GM18526 (cell line): ENCODE results near the gene DKK2.

Experiments
- POLR2A ChIP-seq: IDR thresholded peaks from 3 replicates; pipeline ENCODE4 v1.6.1; 2011; ENCODE audit not compliant: insufficient read length; ENCODE audit errors: extremely low read depth

The DKK2 gene, protein sequence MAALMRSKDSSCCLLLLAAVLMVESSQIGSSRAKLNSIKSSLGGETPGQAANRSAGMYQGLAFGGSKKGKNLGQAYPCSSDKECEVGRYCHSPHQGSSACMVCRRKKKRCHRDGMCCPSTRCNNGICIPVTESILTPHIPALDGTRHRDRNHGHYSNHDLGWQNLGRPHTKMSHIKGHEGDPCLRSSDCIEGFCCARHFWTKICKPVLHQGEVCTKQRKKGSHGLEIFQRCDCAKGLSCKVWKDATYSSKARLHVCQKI

DNA sequence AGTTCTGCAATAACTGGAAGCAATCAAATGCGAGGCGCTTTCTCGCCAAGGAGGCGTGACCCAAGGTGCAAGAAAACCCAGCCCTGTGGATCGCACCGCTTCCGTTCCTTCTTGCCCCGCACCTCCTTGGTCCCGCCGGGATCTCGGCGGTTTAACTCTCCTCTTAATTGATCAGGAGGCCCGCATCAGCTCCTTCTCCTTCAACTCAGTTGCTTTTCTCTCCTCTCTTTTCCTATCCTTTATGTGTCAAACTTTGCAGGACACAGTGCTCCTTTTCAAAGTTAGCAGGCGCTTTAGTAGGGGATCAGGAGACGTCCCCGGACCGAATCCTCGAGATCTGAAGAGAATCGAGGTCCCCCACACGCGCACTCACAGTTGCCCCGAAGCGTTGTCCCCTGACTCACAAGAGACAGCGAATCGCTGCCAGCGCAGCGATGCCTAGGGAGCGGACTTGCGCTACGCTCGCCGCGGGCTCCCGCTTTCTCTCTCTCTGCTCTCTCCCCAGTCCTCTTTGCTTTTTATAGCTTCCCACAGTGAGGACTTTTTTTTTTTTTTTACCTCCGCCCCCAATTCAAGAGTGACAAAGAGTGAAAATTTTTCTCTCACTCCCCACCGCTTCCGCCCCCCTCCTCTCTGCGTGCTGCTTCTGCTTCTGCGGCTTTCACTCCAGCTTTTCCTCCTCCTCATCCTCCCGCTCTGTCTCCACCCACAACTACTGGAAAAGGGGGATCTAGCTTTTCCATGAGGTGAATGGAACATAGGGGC lies at the start of gene DKK2:
TSS of gene DKK2 (minus strand) at position 495 of the 765 bp plus-strand sequence. CDS start 722 bp downstream, outside the sequence.
- TF ChIP-seq POLR2A, result no peak

DNA sequence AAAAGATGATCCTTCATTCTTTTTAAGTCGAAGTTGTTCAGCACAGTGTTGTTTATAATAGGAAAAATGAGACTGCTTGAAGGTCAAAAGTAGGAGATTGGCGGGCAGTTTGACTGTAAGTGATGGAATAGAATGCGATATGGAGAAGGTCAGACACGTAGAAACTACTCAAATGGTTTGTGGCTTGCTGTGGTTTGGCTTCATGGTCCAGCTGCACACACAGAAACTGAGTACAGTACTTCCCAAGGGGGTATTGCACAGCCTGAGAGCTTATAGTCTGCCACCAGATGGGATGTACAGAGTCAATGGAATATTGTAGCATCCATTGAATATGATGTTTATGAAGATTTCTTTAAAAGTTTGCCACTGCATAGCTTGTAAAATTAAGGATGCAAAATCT lies 41.1 kb upstream of the DKK2 start:
- TF ChIP-seq POLR2A, result no peak

DNA sequence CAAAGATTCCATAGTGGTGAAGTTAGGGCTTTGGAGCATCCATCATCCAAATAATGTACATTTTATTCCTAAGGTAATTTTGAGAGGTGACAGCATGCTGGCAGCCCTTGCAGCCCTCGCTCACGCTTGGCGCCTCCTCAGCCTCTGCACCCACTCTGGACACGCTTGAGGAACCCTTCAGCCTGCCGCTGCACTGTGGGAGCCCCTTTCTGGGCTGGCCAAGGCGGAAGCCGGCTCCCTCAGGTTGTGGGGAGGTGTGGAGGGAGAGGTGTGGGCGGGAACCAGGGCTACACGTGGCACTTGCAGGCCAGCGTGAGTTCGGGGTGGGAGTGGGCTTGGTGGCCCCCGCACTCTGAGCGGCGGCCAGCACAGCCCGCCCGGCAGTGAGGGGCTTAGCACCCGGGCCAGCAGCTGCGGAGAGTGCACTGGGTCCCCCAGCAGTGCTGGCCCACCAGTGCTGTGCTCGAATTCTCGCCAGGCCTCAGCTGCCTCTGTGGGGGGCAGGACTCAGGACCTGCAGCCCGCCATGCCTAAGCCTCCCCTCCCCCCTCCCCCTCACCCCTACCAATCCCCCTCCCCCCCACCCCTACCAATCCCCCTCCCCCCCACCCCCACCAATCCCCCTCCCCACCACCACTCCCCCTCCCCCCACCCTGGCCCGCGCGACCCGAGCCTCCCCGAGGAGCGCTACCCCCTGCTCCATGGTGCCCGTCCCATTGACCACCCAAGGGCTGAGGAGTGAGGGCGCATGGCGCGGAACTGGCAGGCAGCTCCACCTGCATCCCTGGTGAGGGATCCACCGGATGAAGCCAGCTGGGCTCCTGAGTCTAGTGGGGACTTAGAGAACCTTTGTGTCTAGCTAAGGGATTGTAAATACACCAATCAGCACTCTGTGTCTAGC lies 37.0 kb upstream of the DKK2 start:
- no peak for TF ChIP-seq POLR2A

DNA sequence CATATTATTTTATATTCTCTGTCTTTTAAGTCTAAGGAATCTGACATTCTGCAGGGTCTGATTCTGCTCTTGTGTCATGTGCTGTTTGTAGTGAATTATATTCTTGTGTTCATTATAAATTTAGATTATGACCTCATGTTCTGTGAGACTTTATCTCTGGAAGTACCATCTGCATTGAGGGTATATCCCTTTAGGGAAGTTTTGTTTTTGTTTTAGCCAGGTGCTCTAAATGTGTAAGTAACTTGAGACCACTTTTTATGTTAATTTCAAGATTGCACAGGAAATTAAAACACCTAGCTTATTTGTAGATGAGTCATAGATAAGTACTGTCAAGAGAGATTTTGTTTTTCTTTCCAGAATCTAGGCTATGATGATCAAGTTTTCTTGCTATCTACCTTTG lies 35.0 kb upstream of the DKK2 start:
- TF ChIP-seq POLR2A, result no peak

DNA sequence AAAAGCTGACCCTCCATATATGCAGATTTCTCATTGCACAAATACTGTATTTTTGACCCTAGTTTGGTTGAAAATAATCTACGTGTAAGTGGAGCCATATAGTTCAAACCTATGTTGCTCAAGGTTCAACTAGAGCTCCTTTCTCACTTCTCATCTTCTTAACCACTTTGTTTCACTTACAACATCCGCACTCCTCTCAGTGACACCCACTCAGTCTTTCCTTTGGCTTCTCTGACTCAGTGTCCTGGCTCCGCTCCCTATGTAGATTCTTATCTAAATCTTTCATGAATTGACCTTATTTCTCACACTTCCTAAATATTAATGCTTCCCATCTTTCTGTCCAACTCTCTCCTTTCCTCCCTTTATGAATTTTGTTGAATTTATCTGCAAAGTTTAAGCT lies 32.9 kb upstream of the DKK2 start:
- TF ChIP-seq POLR2A, result no peak

DNA sequence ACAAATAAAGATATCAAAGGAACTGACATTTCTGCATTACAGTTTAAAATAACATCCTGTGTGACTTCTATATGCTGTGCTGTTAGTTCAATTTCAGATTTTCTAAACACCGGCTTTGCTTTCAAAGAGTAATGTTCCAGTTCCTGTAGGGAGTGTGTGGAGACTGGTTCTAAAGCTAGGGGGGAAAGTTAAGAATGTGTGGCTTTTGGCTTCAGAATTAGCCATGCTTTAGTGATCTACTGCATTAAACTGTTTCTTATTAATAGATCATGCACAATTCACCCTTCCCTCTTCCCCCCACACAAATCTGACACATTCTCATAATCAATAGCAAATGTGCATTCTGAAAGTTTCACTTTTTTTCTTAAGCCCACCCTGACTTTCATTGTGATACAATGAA lies 32.0 kb upstream of the DKK2 start:
- no peak for TF ChIP-seq POLR2A

DNA sequence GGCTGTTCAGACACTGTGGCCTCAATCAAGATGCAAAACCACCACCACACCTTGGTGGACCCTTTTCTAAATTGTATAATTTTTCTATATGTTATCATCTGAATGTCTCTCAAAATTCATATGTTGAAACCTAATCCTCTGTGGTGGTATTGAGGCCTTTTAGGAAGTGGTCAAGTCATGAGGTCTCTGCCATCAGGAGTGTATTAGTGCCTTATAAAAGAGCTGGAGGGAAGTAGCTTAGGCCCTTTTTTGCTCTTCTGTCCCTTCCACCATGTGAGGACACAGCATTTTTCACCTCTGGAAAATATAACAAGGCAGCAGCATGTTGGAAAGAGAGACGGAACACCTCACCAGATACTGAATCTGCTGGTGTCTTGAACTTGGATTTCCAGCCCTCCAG lies 30.5 kb upstream of the DKK2 start:
- TF ChIP-seq POLR2A, result no peak

DNA sequence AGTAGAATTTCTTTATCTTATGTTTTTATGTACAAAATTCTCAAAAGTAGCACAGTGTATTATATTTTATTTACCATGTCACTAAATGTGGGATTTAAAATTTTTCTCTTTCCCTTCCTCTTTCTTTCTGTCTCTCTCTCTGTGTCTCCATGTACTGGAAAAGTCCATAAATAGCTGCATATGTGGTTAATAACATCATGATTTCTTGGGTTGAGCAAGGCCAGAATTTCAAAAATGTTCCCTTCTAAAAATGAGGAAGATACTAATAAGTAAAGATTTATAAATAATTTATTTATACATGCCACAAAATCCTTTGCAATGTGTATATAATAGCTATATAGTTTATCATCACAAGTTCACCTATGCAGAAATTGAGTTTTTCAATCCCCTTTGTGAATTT lies 29.1 kb upstream of the DKK2 start:
- no peak for TF ChIP-seq POLR2A

DNA sequence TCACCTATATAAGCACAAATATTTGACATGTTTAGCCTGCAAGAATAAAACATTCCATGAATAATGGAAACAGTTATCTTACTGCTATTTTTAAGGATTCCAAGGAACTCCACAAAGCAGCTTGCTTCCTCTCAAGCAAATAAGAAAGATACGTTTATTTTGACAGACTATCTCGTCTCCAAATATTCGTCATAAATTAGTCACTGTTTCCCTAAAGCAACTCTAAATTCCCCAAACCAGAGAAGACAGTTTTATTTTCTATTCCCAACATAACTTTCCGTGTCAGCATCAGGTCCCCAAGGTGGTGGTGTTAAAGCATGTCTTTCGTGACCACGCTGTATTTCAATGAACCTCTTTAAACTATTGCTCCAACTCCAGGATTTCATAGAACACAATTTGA lies 24.3 kb upstream of the DKK2 start:
- no peak for TF ChIP-seq POLR2A

DNA sequence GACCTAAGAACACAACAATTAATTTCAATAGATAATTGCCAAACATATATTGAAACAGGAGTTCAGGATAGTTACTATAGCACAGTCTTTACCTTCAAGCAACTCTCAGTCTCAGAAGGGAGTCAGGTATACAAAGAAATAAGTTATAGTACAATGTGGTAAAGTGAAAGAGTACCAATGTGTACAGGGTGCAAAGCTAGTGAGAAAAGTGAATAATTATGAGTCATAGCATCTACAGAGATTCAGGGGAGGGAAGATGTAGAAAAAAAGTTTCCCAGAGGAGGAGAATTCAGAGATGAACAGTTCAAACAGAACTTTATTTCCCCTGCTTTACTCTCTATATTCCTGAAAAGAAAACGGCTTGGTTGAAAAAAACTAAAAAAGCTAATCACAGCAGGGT lies 22.7 kb upstream of the DKK2 start:
- no peak for TF ChIP-seq POLR2A

DNA sequence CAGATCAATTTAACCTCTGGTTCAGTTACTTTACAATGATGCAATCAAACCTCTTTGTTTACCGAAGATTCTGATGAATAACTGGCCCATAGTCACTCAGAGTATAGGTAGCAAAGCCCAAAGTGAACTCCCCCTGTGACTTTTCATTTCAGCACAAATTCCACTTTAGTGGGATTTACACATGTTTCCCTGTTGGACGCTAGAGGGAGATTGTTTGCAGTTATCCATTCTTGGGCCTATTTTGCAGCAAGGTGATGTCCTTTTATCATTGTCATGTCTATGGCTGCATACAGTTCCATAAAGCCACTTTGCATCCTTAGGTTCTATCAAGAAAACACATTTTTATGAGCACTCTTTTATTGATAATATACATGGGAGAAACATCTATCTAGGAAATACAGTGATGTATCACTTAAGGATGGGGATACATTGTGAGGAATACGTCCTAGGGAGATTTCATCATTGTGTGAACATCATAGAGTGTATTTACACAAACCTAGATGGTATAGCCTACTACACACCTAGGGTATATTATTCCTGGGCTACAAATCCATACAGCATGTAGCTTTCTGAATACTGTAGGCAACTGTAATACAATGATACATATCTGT lies 14.5 kb upstream of the DKK2 start:
- no peak for TF ChIP-seq POLR2A

DNA sequence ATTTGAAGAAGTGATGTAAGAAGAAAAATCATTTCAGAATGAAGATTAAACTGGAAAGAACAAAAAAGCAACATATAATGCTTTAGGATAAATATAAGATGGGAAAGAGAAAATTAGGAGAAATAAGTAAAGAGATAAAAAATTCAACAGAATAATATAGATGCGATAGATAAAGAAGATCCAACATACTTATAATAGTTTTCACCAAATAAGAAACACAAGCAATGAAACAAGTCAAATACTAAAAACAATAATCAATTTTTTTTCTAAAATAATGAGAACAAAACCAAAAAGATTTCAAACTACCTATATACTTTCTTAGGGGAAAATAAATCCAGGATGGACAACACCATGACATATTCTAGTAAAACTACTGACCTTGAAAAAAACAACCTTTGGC lies 10.1 kb upstream of the DKK2 start:
- TF ChIP-seq POLR2A, result no peak

DNA sequence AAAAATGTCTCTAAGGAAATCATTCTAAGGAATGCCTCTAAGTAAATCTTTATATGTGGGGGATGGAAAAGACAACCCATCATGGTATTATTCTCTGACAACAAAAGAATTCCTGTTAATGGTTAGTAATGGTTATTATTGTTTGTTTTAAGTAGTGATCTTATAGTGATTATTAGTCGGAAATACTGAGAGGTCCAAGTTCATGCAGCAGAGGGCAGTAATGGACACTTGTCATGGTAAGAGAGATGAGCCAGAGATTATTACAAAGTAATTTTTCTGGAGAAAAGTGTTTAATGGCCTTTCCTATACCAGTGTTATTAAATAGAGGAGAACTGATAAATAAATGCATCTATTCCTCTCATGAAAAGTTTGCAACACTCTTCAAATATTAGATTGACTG lies 8.1 kb upstream of the DKK2 start:
- TF ChIP-seq POLR2A, result no peak

DNA sequence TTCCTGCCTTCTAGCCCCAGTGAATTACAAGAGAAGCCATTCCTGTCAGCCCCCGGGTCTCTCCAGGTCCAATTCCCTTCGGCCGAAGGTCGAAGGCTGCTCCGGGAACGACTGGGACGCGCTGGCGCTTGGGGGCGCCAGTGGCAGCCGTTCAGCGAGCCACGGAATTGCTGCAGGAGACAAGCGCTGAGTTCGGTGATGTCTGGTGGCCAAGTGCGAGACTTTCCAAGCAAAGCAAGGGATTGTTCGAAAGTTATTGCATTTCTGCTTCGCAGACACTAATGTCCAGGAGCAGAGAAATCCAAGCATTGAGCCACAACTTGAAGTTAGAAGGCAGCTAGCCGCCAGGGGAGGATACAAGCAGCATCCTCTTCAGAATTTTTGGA lies 1.1 kb upstream of the DKK2 start:
- no peak for TF ChIP-seq POLR2A

DNA sequence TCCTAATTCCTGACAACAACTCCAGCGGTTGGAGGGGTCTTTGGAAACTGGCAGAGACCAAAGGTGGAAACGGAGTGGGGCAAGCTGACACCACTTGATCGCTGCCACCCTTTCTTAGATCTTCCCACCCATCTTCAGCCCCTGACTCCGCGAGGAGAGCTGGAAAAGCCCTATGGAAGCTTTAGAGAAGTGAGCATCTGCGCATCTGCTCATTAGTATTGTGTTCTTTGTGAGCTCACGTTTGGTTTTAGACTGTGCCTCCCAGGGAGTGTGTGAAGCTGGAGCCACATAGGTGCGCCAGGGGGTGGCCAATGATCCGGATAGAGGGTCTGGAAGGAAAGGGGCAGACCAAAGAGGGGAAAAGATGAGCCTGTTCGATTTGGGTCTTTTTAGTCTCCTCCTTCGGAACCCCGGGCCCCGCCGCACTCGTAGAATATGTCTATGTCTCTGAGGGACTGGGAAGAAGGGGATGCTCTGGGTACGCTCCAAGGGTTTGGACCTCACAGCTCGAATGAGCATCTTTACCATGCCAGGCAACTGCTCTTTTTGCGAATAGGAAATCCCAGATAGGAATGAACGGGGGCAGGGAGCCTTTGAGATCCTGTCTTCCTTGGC lies 578 bp upstream of the DKK2 start:
- TF ChIP-seq POLR2A, result no peak
